Mammary epithelial cell (primary cell): ENCODE results near the gene PAK5.

Source experiments
- EZH2 ChIP-seq: IDR thresholded peaks from 2 replicates; pipeline ENCODE4 v1.6.1; 2012; ENCODE audit warnings: low read length, inconsistent platforms, borderline replicate concordance
- TF ChIP-seq, protein P1 (sequence below), 2 donors: IDR thresholded peaks in 1 of 2; conservative IDR thresholded peaks in 1 of 2; 2 replicates each; pipeline ENCODE4 v1.5.1; 2011 to 2012; ENCODE audit warnings: inconsistent platforms in 2 of 2, low read length in 2 of 2, mild to moderate bottlenecking in 2 of 2, control low read depth in 1 of 2, low read depth in 1 of 2; ENCODE audit not compliant: insufficient read depth in 1 of 2; ENCODE audit errors: extremely low read depth in 1 of 2

- TF ChIP-seq, protein P1, sequence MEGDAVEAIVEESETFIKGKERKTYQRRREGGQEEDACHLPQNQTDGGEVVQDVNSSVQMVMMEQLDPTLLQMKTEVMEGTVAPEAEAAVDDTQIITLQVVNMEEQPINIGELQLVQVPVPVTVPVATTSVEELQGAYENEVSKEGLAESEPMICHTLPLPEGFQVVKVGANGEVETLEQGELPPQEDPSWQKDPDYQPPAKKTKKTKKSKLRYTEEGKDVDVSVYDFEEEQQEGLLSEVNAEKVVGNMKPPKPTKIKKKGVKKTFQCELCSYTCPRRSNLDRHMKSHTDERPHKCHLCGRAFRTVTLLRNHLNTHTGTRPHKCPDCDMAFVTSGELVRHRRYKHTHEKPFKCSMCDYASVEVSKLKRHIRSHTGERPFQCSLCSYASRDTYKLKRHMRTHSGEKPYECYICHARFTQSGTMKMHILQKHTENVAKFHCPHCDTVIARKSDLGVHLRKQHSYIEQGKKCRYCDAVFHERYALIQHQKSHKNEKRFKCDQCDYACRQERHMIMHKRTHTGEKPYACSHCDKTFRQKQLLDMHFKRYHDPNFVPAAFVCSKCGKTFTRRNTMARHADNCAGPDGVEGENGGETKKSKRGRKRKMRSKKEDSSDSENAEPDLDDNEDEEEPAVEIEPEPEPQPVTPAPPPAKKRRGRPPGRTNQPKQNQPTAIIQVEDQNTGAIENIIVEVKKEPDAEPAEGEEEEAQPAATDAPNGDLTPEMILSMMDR (conservative IDR thresholded peaks at IDR 0.05 in 1 of 2, IDR thresholded peaks at IDR 0.05 in 1 of 2; ENCODE audit: extremely low read depth in 1 of 2, insufficient read depth in 1 of 2, low read depth in 1 of 2, low read length in 2 of 2), result no peak
- TF ChIP-seq EZH2, result no peak
Measured at GRCh38 chr20:9886227-9886626, 47.4 kb upstream of the PAK5 start.
